Measurements from ENCODE around the gene ALG14.

The ALG14 gene

DNA sequence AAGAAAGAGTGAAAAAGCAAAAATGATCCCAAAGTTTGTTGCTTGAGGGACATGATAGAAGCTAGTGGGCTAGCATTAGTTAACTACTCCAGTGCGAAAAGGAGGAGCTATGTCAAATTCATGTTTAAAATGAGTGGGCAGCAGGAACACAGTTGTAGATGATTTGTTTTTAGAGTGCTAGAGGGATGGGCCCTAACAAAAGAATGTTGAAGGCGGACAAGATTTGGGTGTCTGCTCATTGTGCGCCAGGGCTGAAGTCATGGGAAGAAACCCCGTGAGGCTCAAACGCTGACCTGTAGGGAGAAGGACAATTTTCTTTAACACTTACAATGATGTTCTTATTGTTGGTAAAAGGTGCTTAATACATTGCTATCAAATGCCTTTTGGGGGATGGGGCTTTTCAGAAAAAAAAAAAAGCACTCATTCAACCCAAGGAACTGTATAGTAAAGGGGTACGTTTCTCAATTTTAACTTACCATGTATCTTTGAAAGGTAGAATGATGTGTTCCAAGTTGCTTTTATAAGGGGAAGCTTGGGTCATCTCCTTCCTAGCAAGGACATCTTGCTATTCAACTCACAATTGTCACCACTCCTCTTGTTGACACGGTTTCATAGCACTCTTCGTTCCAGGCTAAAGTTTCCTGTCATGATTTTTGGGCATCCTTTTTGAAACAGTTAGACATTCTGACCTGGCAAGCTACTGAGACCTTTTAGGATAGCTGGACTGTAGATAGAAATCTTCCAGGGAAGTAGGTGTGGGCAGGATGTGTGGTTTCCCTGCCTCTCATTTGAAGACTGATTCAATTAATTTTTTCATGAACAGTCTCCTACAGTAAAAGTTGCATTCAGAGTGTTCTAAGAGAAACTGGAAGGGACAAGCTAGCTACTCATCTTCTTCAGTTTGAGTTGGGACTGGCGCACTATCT is 92.8 kb downstream of the ALG14 start:
- ATAC-seq = no peak

DNA sequence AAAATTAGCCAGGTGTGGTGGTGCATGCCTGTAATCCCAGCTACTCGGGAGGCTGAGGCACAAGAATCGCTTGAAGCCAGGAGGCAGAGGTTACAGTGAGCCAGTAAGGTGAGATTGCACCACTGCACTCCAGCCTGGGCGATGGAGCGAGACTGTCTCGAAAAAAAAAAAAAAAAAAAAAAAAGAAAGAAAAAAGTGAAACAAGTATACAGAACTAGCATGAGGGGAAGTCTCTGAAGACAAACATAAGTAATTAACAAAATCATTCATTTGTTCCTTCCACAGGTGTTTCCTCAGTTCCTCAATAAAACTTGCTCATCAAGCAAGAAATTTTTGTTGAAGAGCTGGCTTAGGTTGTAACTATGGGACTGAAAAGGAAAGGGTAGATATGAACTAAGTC is 93.6 kb downstream of the ALG14 start:
- ATAC-seq (no peak), DNase-seq (no peak)

More for the DNA sequence above, 92.8 kb downstream of the ALG14 start:
- no peak for DNase-seq

DNA sequence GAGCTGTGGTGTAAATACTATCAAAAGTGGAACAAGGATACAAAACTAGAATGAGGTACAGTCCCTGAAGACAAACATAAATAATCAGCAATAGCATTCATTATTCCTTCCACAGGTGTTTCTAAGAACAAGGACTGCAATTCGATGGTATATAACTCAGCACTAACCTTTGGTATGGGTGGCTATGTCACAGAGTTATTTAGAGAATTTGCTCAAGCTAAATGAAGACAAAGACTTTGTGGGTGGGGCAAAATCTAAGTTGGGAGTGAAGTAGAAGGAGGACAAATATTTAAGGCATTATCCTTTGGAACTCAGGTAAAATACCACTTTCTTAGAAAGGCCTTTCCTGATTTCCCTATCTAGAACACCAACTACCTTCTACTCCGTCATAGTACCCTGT is 94.3 kb downstream of the ALG14 start:
- DNase-seq (no peak), ATAC-seq (no peak)

DNA sequence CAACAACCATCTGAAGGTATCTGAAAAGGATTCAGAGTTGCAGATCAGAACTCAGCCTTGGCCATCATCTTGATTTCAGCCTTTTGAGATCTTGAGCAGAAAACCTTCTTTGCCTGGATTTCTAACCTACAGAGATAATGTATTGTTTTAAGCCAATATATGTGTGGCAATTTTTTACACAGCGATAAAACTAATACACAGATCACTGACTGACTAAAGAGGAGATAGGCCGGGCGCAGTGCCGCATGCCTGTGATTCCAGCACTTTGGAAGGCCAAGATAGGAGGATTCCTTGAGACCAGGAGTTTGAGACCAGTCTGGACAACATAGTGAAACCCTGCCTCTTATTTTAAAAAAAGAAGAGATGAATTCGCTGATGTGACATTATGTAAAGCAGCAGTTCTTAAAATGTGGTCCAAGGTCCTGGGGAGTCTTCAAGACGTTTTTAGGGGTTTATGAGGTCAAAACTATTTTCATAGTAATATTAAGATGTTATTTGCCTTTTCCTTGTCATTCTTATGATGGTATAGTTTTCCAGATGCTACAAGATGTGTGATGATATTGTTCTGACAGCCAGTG is 95.7 kb downstream of the ALG14 start:
- ATAC-seq = no peak
- DNase-seq = no peak

DNA sequence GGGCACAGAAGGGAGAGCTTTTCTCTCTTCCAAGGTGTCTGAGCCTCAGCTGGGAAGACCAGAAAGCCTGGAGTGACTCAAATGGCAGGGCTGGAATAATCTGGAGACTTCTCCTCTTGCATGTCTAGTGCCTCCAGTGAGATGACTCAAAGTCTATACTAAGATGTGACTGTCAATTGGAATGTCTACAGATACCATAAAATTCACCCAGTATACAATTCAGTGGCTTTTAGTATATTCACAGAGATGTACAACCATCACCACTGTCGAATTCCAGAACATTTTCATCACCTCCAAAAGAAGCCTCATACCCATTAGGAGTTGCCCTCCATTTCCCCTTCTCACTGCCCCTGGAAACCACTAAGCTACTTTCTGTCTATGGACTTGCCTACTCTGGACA is 97.9 kb downstream of the ALG14 start:
- ATAC-seq = no peak
- no peak for DNase-seq

DNA sequence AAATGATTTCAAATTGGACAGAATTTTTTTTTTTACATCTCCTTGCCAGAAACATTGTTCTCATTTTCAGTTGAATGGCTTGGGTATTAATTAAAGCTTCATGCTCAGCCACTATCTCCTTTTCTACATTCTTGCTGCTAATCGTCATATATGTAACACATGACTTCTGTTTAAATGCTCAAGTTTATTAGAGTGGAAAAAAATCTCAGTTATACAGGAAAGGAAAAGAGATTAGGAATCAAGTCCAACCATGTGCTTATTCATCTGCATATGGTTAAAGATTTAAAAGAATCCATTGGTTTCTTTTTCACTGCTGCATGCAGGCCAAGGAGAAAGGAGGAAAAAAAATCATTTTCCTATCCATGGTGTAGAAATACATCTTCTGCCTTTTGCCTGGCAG is 98.5 kb downstream of the ALG14 start:
- DNase-seq (no peak), ATAC-seq (no peak)

DNA sequence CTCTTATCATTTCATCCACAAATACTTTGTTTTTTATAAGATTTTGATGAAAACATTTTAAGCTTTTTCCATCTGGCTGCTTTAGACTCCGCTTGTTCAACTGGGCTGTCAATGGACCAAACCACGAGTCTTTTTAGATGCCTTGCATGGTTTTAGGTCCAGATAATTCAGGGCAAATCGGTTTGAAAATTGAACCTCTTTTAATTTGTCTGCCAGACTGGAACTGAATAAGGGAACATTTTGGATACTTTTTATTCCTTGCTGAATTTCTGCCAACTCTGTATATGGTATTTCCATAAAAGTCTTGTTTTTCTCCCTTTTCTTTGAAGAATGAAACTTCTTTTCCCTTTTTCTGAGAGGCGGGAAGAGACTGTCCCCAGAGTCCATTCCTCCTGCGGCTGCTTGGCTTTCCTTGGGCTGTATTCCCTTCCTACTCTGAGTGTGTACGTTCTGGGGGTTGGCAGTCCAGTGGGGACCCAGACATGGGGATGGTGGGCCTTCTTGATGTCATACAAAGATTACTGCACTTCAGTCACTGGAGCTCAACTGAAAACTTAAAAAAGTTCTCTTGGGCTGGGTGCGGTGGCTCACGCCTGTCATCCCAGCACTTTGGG is 99.3 kb downstream of the ALG14 start:
- DNase-seq (no peak), ATAC-seq (no peak)

DNA sequence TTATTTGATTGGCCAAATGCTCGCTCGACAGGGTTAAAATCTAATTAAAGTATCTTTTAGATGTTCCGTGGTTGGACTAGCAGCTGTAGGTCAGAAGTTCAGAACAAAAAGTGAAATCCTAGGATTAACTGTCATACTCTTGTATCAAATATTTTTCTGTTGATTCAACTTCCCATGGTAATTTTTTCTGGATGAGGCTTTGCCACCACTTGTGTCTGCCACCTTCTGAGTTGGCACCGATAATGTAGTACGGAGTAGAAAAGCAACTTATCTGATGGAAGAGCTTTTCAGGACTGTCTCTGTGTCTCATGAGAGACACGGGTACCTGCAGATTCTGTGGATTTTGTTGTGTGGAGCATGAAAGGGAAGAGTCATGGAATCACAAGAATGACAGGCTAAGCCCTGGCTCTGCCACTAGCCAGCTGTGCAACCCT is 101.2 kb downstream of the ALG14 start:
- ATAC-seq (no peak), DNase-seq (no peak)

DNA sequence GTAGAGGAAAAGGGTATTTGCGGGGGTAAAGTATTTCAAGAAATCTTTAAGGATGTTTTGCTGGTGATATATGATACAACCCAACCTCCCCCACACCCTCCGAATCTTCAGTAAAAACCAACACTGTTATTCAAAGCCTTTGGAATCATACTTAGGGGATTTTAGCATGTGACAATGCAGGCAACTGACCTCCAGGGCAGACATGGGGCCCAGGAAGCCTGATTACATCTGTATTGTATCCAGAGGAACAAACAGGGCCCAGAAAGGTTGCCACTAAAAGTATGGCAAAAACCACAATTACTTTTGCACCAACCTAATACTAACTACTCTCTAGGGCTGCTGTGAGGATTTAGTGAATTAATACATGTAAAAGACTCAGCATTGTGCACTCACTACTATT is 102.0 kb downstream of the ALG14 start:
- DNase-seq (no peak), ATAC-seq (no peak)

DNA sequence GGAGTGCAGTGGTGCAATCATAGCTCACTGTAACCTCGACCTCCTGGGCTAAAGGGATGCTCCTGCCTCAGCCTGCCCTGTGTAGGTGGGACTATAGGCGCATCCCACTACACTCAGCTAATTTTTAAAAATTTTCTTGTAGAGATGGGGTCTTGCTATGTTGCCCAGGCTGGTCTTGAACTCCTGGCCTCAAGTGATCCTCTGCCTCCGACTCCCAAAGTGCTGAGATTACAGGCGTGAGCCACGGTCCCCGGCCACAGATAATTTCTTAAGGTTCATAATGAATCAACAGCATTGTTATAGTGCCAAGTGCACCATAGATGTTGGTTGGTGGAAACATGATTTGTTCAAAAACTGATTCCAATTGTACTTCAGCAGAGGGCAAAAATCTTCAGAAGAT is 103.6 kb downstream of the ALG14 start:
- DNase-seq (no peak), ATAC-seq (no peak)

DNA sequence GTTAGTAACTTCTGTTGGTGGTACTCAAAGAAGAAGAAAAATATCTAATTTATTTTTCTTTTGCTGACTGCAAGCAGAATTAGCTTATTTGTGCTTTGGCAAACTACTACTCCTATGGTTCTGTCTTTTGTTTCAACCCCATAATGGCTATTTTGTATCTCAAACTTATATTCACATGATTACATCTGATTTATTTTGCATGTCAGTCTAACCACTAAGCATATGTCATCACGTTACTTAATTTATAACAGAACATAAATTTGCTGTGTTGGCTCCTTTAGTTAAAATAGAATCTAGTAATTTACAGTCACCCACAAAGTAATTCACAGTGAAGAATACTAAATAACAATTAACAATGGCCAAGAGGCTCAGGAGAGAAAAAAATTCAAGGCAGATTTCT is 106.7 kb downstream of the ALG14 start:
- DNase-seq = no peak
- ATAC-seq = no peak

DNA sequence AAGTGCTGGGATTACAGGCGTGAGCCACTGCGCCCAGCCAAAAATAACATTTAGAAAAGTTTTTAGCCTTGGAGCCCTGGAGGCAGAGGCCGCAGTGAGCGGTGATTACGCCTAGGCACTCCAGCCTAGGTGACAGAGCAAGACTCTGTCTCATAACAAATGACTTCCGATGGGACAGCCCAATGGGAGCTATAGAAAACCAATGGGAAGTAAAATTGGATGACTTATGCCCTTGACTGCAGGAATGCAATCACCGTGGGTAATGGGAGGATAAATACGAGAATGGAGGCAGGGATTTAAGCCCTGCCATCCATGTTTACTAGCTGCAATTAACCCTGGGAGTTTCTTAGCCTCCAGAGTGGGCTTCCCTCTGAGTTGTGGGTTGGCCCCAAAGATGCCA is 108.9 kb downstream of the ALG14 start:
- DNase-seq (no peak), ATAC-seq (no peak)

DNA sequence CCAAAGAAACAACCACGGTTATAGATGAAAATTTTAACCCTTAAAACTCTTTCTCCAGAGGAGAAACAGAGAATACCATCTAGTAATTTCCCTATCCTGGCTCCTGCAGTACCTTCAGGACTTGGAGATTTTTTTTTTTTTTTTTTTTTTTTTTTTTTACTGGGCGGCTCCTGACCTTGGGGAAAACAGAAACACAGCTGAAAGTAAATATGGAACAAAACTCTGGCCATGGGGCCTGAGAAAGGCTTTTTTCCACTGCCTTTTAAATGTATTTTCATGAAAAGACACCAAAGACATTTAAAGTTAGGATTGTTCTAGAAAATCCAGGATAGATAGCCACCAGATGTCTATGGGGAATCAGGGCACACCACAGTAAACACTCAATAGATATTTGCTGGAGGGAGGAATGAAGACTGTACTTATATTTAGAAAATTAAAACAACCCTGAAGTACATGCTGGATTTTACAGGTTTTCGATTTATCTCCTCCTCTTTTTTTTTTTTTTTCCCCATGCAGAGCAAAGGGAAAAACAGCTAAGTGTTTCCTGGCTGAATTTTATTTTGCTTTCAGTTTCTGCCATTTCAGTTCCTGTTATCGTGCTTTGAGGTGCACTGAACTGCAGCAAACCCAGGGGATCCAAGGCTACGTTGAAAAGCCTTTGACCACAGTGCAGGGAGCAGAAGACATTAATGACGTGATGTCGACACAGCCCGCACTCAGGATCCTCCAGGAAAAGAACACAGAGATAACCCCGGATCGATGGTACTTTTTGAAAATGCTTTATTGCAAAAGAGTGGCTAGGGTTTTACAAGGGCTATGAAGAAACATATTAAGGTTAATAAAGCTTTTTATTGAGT is 110.1 kb downstream of the ALG14 start:
- ATAC-seq = peak; percentile 80

DNA sequence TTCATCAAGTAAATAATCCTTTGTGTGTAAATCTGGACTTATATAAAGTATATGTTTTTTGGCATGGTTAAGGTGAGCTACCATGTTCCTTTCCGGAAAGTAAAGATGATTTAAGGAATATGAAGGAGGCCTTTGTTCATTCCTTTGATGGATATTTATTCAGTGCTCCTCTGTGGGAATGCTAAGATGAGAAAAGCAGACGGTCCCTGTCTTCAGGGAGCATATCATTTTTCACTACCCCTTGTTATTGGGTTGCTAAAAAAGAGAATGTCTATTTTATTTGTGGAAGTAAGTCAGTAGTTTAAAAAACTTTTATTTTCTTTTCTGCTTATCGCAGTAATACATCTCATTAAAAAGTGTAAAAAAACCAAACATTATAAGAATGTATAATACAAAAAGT is 110.8 kb downstream of the ALG14 start:
- DNase-seq (no peak), ATAC-seq (no peak)

More for the DNA sequence above, 110.1 kb downstream of the ALG14 start:
- DNase-seq = peak; percentile 27

DNA sequence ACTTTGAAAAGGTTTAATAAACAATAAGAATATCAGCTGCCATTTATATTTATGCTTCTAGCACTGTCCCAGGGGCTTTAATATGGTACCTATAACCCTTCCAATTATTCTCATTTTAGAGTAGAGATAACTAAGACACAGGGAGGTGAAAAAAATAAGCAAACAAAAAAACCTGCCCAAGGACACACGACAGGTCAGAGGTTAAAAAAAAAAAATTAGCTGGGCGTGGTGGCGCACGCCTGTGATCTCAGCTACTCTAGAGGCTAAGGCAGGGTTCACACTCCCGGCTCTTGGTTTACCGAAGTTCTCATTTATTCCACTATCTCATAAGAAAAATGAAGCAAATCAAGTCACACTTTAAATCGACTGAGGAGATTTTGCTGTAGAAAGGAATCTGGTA is 111.2 kb downstream of the ALG14 start:
- ATAC-seq = no peak
- no peak for DNase-seq

DNA sequence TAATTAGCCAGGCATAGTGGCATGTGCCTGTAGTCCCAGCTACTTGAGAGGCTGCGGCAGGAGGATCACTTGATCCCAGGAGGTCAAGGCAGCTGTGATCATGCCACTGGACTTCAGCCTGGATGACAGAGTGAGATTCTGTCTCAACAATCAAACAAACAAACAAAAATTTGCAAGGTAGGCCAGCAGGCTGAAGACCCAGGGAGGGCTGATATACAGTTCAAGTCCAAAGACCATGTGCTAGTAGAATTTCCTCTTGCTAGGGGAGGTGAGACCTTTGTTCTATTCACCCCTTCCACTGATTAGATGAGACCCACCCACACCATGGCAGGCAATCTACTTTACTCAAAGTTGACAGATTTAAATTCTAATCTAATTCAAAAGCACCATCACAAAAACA is 114.7 kb downstream of the ALG14 start:
- ATAC-seq (no peak), DNase-seq (no peak)

DNA sequence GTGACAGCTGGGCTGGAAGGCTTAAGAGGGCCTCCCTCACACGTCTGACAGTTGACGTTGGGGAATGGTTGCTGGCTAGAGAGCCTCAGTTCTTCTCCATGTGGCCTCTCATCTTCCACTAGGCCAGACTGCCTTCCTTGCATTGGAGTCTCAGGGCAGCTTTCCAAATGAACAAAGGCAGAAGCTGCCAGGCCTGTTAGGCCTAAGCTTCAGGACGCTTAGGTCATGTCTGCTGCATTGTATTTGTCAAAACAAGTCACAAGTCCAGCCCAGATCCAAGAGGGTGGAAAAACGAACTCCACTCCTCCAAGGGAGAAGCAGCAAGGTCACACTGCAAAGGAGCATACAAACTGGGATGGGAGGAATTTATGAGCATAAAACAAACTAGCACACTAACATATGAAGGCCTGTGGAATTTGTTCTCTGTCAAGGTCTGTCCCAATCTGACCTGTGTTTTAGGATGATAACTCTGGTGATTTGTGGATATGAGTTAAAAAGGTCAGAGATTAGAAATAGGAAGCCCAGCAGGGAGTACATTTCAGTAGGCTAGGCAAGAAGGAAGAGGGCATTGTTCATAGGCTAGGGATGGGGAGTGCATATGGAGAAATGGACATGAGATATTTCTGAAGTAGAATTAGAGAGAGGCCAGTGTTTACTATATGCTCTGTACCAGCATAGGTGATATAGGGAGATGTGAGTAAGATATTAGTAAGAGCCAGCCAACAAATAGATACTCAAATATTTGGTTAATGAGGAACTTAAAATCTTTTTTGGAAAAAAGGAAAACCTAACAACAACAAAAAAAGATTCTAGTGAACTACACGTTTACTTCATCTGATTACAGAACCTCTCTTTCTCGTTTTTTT is 116.8 kb downstream of the ALG14 start:
- no peak for DNase-seq
- ATAC-seq = no peak

DNA sequence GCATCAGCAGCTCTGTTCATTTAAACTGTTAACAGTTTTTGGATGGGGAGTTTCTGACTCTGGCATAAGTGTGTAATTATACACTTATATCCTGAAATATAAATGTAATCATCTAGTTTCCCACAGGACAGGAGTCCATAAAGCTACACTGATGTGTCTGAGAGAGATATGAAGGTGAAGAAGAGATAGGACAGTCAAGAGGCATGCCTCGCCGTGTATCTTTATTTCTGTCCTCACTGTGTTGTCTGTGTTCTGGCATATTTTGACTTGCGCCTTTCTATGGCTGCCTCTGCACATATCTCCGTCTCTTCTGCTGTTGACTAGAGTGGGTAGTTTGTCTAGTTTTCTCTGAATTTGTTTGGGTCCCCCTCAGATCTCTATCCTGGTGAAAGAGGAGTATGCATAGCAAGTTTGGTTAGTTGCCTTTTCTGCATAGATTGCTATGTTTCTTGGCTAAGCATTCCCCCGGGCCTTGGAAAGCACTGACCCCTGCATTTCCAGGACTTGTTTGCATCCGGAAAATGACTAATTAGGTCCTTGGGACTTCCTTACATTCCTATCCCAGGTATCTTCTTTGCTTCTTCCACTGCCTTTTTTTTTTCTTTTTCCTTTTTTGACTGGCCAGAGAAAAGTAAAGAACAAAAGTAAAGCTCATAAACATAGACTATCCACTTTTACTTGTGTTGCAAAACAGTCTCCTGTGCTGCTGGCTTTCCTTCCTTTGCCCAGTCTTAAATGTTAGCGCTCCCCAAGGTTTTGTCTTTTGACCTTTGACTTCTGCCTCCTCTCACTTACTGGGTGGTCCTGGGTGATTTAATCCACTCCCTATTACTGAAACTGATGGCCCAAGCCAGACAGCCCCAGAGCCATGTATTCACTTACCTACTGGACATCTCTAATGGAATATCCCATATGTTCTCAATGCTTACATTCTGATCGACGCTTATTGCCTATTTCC is 118.2 kb downstream of the ALG14 start:
- no peak for ATAC-seq
- no peak for DNase-seq

DNA sequence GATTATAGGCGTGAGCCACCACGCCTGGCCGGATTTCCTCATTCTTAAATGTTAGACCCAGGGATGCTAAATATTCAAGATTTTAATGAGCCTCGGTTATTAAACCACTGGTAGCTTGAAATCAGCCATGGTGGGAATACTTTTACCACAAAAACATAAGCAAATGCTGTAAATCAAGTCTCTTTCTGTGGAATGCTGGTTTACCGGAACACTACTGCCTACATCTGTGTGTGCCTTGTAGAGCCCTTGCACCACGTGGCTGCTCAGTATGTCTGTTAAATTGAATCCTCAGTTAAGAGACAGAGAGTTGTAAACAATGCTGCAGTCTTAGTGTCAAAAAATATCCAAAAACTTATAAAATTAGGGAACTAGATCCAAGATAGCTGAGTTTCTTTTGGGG is 119.0 kb downstream of the ALG14 start:
- DNase-seq (no peak), ATAC-seq (no peak)

DNA sequence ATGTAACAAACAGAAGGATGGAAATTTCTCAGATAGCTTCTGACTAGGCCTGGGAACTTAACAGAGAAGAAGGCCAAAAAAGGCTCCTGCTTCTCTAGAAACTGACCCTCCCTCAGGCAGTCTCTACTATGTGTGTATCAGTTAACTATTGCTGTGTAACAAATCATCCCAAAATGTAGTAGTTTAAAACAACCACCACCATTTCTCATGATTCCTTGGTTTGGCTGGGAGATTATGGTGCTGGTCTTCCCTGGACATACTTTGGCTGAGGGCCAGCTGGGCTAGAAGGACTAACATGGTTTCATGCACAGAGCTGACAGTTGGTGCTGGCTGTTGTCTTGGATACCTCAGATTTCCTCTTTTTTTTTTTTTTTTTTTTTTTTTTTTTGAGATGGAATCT is 119.6 kb downstream of the ALG14 start:
- ATAC-seq (no peak), DNase-seq (no peak)
